H1 (cell line): ENCODE results near the gene CYP4V2. TPM values are rescaled to one million over a fixed set of nuclear protein-coding genes. Genes with fewer than 3 reads are reported as not detected.
A peak's percentile ranks its signal among the peaks of the same experiment; 100 is the strongest.

Experiments used
- CTCF ChIA-PET: fragments of 300-600 bp; sonication (Branson Sonifier 250); formaldehyde crosslinking; loops from one replicate; lab custom pipeline; 2021; ENCODE audit not compliant: partially characterized antibody; lab: Charles Lee
- POLR2A ChIA-PET: fragments of 300-600 bp; sonication (Branson Sonifier 250); formaldehyde crosslinking; loops from one replicate; lab custom pipeline; 2021; ENCODE audit warnings: inconsistent platforms; ENCODE audit not compliant: partially characterized antibody; lab: Charles Lee
- DNase-seq, 2 experiments: peaks; one replicate each; pipeline versions ENCODE4 v3.0.0 to v3.0.0-alpha.2; 2010 to 2022; ENCODE audit warnings: low spot score in 2 of 2, low read depth in 1 of 2, mixed read lengths in 1 of 2
- FAIRE-seq: peaks from 2 replicates; lab custom pipeline; 2011; peaks lifted over from hg19 to GRCh38; lab: Jason Lieb, UNC
- H2AFZ ChIP-seq: 2 replicates; pipeline ENCODE4 v1.8.1; 2012; ENCODE audit warnings: low read length, inconsistent platforms
- H2AK5ac ChIP-seq: 2 replicates; pipeline ENCODE4 v1.6.1; 2013; ENCODE audit warnings: low read depth, low read length
- H2BK120ac ChIP-seq: replicated peaks from 2 replicates; pipeline ENCODE3; 2013; ENCODE audit warnings: low read depth, low read length, inconsistent platforms
- H2BK12ac ChIP-seq: 2 replicates; pipeline ENCODE4 v1.6.1; 2013; ENCODE audit warnings: low read depth, low read length
- H2BK15ac ChIP-seq: 2 replicates; pipeline ENCODE4 v1.6.1; 2013; ENCODE audit warnings: low read length
- H2BK20ac ChIP-seq: 2 replicates; pipeline ENCODE4 v1.6.1; 2013; ENCODE audit warnings: low read length
- H2BK5ac ChIP-seq: 2 replicates; pipeline ENCODE4 v1.6.1; 2013; ENCODE audit warnings: low read depth, low read length
- H3K14ac ChIP-seq: 2 replicates; pipeline ENCODE4 v1.6.1; 2013; ENCODE audit warnings: inconsistent platforms; ENCODE audit not compliant: insufficient read length
- H3K18ac ChIP-seq: 2 replicates; pipeline ENCODE4 v1.6.1; 2013; ENCODE audit warnings: low read length; ENCODE audit errors: extremely low read depth
- H3K23ac ChIP-seq: 2 replicates; pipeline ENCODE4 v1.6.1; 2013; ENCODE audit warnings: inconsistent platforms; ENCODE audit not compliant: insufficient read length
- H3K23me2 ChIP-seq: 2 replicates; pipeline ENCODE4 v1.6.1; 2013; ENCODE audit warnings: low read depth, low read length
- H3K27ac ChIP-seq: 2 replicates; pipeline ENCODE4 v1.6.1; 2011; ENCODE audit warnings: low read depth, low read length, inconsistent platforms
- H3K27me3 ChIP-seq, 4 experiments: replicated peaks in 1 of 4; 1 replicate in 1 of 4; 2 replicates in 3 of 4; pipeline versions ENCODE4 v1.6.1 to v1.8.1; 2011 to 2013; ENCODE audit warnings: low read length in 3 of 4, mild to moderate bottlenecking in 3 of 4, inconsistent platforms in 2 of 4, mixed read lengths in 2 of 4, moderate library complexity in 1 of 4; ENCODE audit not compliant: control insufficient read depth in 3 of 4, insufficient read depth in 3 of 4; ENCODE audit errors: extremely low read depth in 1 of 4
- H3K36me3 ChIP-seq, 4 experiments: 2 replicates each; pipeline versions ENCODE4 v1.6.1 to v1.8.1; 2011 to 2013; ENCODE audit warnings: mild to moderate bottlenecking in 4 of 4, low read length in 3 of 4, moderate library complexity in 2 of 4, control low read depth in 1 of 4, inconsistent platforms in 1 of 4; ENCODE audit not compliant: insufficient read depth in 4 of 4, control insufficient read depth in 2 of 4
- H3K4ac ChIP-seq: replicated peaks from 2 replicates; pipeline ENCODE3; 2013; ENCODE audit warnings: low read length, low read depth, mixed read lengths, inconsistent platforms; ENCODE audit not compliant: insufficient read length
- H3K4me1 ChIP-seq, 4 experiments: replicated peaks in 1 of 4; 1 replicate in 1 of 4; 2 replicates in 3 of 4; pipeline versions ENCODE4 v1.6.1 to v1.8.1; 2011 to 2013; ENCODE audit warnings: low read length in 3 of 4, inconsistent platforms in 2 of 4, mixed read lengths in 1 of 4; ENCODE audit not compliant: insufficient read depth in 4 of 4, control insufficient read depth in 3 of 4
- H3K4me2 ChIP-seq, 2 experiments: 2 replicates each; pipeline versions ENCODE4 v1.6.1 to v1.8.1; 2011 to 2013; ENCODE audit warnings: low read depth in 2 of 2, low read length in 2 of 2, control low read depth in 1 of 2, inconsistent platforms in 1 of 2, mild to moderate bottlenecking in 1 of 2; ENCODE audit not compliant: insufficient read depth in 1 of 2
- H3K4me3 ChIP-seq, 4 experiments: fragments of 200-600, 300-600 bp in 1 of 4; sonication (generic), shearing (Covaris generic), sonication (Bioruptor Twin) in 1 of 4; 2 replicates each; pipeline versions ENCODE4 v1.5.1 to v1.8.1; 2011 to 2016; ENCODE audit warnings: low read length in 4 of 4, low read depth in 3 of 4, control low read depth in 2 of 4, inconsistent platforms in 2 of 4, mild to moderate bottlenecking in 2 of 4, mixed read lengths in 1 of 4, moderate library complexity in 1 of 4; ENCODE audit not compliant: insufficient read depth in 2 of 4; ENCODE audit errors: extremely low read depth in 1 of 4
- H3K56ac ChIP-seq: replicated peaks from 2 replicates; pipeline ENCODE3; 2013; ENCODE audit warnings: low read depth, mild to moderate bottlenecking, mixed read lengths, low read length, inconsistent platforms; ENCODE audit not compliant: insufficient read length
- H3K79me1 ChIP-seq: 2 replicates; pipeline ENCODE4 v1.6.1; 2013; ENCODE audit warnings: low read depth, low read length, control low read depth
- H3K79me2 ChIP-seq, 2 experiments: 2 replicates each; pipeline versions ENCODE4 v1.6.1 to v1.8.1; 2012 to 2013; ENCODE audit warnings: low read length in 2 of 2, mild to moderate bottlenecking in 2 of 2, inconsistent platforms in 1 of 2; ENCODE audit not compliant: insufficient read depth in 2 of 2, control insufficient read depth in 1 of 2
- H3K9ac ChIP-seq, 4 experiments: replicated peaks in 1 of 4; 1 replicate in 1 of 4; 2 replicates in 3 of 4; pipeline versions ENCODE4 v1.6.1 to v1.8.1; 2011 to 2013; ENCODE audit warnings: low read depth in 3 of 4, low read length in 3 of 4, control low read depth in 2 of 4, mild to moderate bottlenecking in 2 of 4, moderate library complexity in 2 of 4, inconsistent platforms in 1 of 4; ENCODE audit errors: extremely low read depth in 1 of 4
- H3K9me3 ChIP-seq, 2 experiments: 2 replicates each; pipeline versions ENCODE4 v1.6.1 to v1.8.1; 2012 to 2013; ENCODE audit warnings: mild to moderate bottlenecking in 2 of 2, moderate library complexity in 2 of 2, control low read depth in 1 of 2, inconsistent platforms in 1 of 2, low read depth in 1 of 2, low read length in 1 of 2, mixed read lengths in 1 of 2; ENCODE audit not compliant: insufficient read depth in 2 of 2
- H4K20me1 ChIP-seq, 2 experiments: replicated peaks in 1 of 2; 2 replicates each; pipeline versions ENCODE3 to v1.8.1; 2011 to 2013; ENCODE audit warnings: inconsistent platforms in 2 of 2, low read length in 2 of 2, mild to moderate bottlenecking in 1 of 2; ENCODE audit not compliant: insufficient read depth in 2 of 2, control insufficient read depth in 1 of 2
- H4K5ac ChIP-seq: 2 replicates; pipeline ENCODE4 v1.6.1; 2013; ENCODE audit warnings: low read length, low read depth, mixed read lengths, inconsistent platforms; ENCODE audit not compliant: insufficient read length
- H4K8ac ChIP-seq: 2 replicates; pipeline ENCODE4 v1.8.0; 2013; ENCODE audit warnings: mild to moderate bottlenecking, moderate library complexity, low read length, inconsistent platforms; ENCODE audit not compliant: insufficient read depth; ENCODE audit errors: extremely low read depth
- H4K91ac ChIP-seq: replicated peaks from 2 replicates; pipeline ENCODE3; 2013; ENCODE audit warnings: low read length, mixed read lengths, inconsistent platforms; ENCODE audit not compliant: insufficient read length
- POLR2A ChIP-seq, 2 experiments: IDR thresholded peaks; 1 replicate in 1 of 2; 2 replicates in 1 of 2; pipeline ENCODE4 v1.6.1; 2011; ENCODE audit warnings: low read depth in 2 of 2, low read length in 2 of 2, mild to moderate bottlenecking in 2 of 2; ENCODE audit errors: control extremely low read depth in 1 of 2
- POLR2AphosphoS5 ChIP-seq: IDR thresholded peaks from 2 replicates; pipeline ENCODE4 v1.6.1; 2011; ENCODE audit warnings: low read depth, low read length
- RNF2 ChIP-seq: fragments of 200-900, 300-1000 bp; sonication (generic); IDR thresholded peaks from 2 replicates; pipeline ENCODE4 v1.7.1; 2016; ENCODE audit warnings: borderline replicate concordance, low read depth, mild to moderate bottlenecking, antibody characterized with exemption, low read length; ENCODE audit not compliant: poor library complexity, severe bottlenecking; ENCODE audit errors: missing control alignments
- TAF7 ChIP-seq: optimal IDR thresholded peaks from 2 replicates; pipeline ENCODE3; 2011; ENCODE audit warnings: low read depth, mild to moderate bottlenecking, inconsistent platforms, low read length, moderate library complexity, borderline replicate concordance
- WGBS, 2 experiments: shearing (Covaris generic) in 1 of 2; methylation state at CpG; one replicate each; pipeline versions ENCODE4 v1.1.6 to v1.1.7; 2013 to 2015; ENCODE audit warnings: low lambda C conversion rate in 2 of 2, mixed read lengths in 2 of 2, inconsistent platforms in 1 of 2, low coverage in 1 of 2, missing lambda C conversion rate in 1 of 2; ENCODE audit not compliant: insufficient replicate concordance in 2 of 2, insufficient coverage in 1 of 2, insufficient read length in 1 of 2; ENCODE audit errors: extremely low coverage in 1 of 2, missing lambda C conversion rate in 1 of 2; 5-methylcytosine and 5-hydroxymethylcytosine counted together
- polyA plus RNA-seq, 7 experiments: library from polyadenylated mRNA; depleted of rRNA in 3 of 7; stranded (reverse) in 5 of 7; unstranded in 2 of 7; fragments of >200 nt in 5 of 7; fragments of 200-250 nt in 2 of 7; gene quantifications; 1 replicate in 5 of 7; 2 replicates in 1 of 7; 4 replicates in 1 of 7; pipeline versions ENCODE4 v1.2.1 to v1.2.3, GENCODE V29; 2011 to 2013; ENCODE audit warnings: missing spikeins in 2 of 7, mixed read lengths in 2 of 7
- total RNA-seq: library from RNA; stranded (reverse); fragmentation: NEBNext Ultra II Directional; extraction: Animal tissue kit (Norgen Biotek cat#: 25700); gene quantifications from 2 replicates; pipeline ENCODE4 v1.2.1, GENCODE V29; 2021
- TF ChIP-seq, protein P1 (sequence below): IDR thresholded peaks from 2 replicates; pipeline ENCODE4 v1.6.1; 2011; ENCODE audit warnings: low read depth, mild to moderate bottlenecking, low read length; ENCODE audit not compliant: insufficient read depth

Gene CYP4V2
- total and polyA plus RNA-seq, 2 of the 8 experiments (the other 6 are each of a cell fraction or from before 2014, with no cell fraction given) = 0.65 to 1.0 TPM

DNA sequence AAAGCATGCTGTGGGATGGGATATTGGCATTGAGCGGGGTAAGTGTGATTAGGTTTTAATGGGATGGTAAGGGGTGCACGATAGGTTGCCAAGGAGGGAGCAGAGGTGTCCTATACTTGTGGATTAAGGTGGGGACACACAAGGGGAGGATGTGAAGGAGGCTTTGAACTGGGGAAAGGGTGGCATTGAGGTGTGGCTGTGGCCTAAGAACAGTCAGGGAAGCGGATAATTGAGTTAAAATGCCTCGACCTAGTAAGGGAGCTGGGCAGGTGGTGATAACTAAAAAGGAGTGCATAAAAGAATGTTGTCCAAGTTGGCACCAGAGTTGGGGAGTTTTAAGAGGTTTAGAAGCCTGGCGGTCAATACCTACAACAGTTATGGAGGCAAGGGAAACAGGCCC lies 53.5 kb downstream of the CYP4V2 start:
- peak overlapping the region; percentile 67 to 95 (median 75) for H3K9ac ChIP-seq

More for the DNA sequence above, 53.5 kb downstream of the CYP4V2 start:
- H3K27me3 ChIP-seq = no peaks in the 10 kb centered on the region
- H2AFZ ChIP-seq = no peak overlapping the region
- no peak overlapping the region for H3K56ac ChIP-seq
- no peak overlapping the region for H4K91ac ChIP-seq
- no peak overlapping the region for H3K23ac ChIP-seq
- no peak overlapping the region for H3K14ac ChIP-seq
- peak overlapping the region; percentile 90; the same call in 1 of the 2 replicates for H2AK5ac ChIP-seq
- peak overlapping the region; percentile 77 to 95 for H3K4me2 ChIP-seq
- peaks cover 4 to 43% of the 10 kb centered on the region in 2 experiments; a peak in 3 of 4 replicates for H3K79me2 ChIP-seq
- H2BK20ac ChIP-seq = no peak overlapping the region
- H3K23me2 ChIP-seq = peaks cover 4% of the 10 kb centered on the region; the same call in 1 of the 2 replicates
- CTCF ChIA-PET = interaction anchor here (0.6 kb wide), 1 partner anchor 15 kb away, joined by 3 read pairs; no protein-coding TSS in a partner anchor
- DNase-seq (no peak), FAIRE-seq (no peak)
- H3K4me3 ChIP-seq = peak overlapping the region; percentile 59 to 95 (median 76)
- H3K4ac ChIP-seq = no peak overlapping the region
- H4K5ac ChIP-seq = no peak overlapping the region
- peaks cover 0 to 3% of the 10 kb centered on the region in 2 experiments for H4K20me1 ChIP-seq
- H2BK15ac ChIP-seq = no peak overlapping the region
- WGBS, 2 experiments = 48% methylated on average over 5 of the region's 5 CpGs; no CpG with 5 or more reads in 1 of the 2 experiments
- H4K8ac ChIP-seq = no peak overlapping the region
- H3K79me1 ChIP-seq = no peaks in the 10 kb centered on the region
- H2BK5ac ChIP-seq = peak overlapping the region; percentile 60; the same call in 1 of the 2 replicates
- TF ChIP-seq POLR2AphosphoS5 (peak; percentile 94), TAF7 (peak; percentile 70), RNF2 (no peak), POLR2A (IDR thresholded peaks at IDR 0.05; ENCODE audit: control extremely low read depth in 1 of 2, low read depth in 2 of 2, low read length in 2 of 2) (peak; percentile 57 to 88; a peak in 2 of 3 replicates)
- TF ChIP-seq, protein P1, sequence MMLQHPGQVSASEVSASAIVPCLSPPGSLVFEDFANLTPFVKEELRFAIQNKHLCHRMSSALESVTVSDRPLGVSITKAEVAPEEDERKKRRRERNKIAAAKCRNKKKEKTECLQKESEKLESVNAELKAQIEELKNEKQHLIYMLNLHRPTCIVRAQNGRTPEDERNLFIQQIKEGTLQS = no peak
- H3K36me3 ChIP-seq = peaks cover 2 to 36% (median 16%) of the 10 kb centered on the region in 4 experiments; a peak in 5 of 8 replicates
- no peak overlapping the region for H2BK12ac ChIP-seq
- H3K18ac ChIP-seq = peak overlapping the region; percentile 51; the same call in 1 of the 2 replicates
- H2BK120ac ChIP-seq = no peak overlapping the region
- POLR2A ChIA-PET = interaction anchor here (0.6 to 1.0 kb wide), 2 partner anchors 14 to 17 kb away, joined by 3 to 4 read pairs; no protein-coding TSS in a partner anchor
- peaks cover 3 to 16% (median 9%) of the 10 kb centered on the region in 4 experiments; a peak in 6 of 7 replicates for H3K4me1 ChIP-seq
- no peaks in the 10 kb centered on the region; a peak in 1 of 4 replicates for H3K9me3 ChIP-seq
- H3K27ac ChIP-seq = peak overlapping the region; percentile 61; the same call in 1 of the 2 replicates
